Mucosa of rectum (tissue), 2 donors: Measurements from ENCODE around the gene CAPZB.
"Not testable (repeated sequence)": the region's sequence is repeated elsewhere in the genome, so short reads cannot be mapped to it uniquely, and the experiment has no call there.

ENCODE experiments used
- H3K27ac ChIP-seq, 2 donors: one replicate each; pipeline ENCODE4 v1.7.0; 2013; ENCODE audit warnings: inconsistent platforms in 2 of 2, low read depth in 2 of 2, low read length in 2 of 2
- H3K27me3 ChIP-seq, 2 donors: one replicate each; pipeline ENCODE4 v1.7.0; 2013; ENCODE audit warnings: low read length in 2 of 2; ENCODE audit not compliant: control insufficient read depth in 2 of 2, insufficient read depth in 2 of 2
- H3K36me3 ChIP-seq, 2 donors: one replicate each; pipeline ENCODE4 v1.7.0; 2013; ENCODE audit warnings: low read length in 2 of 2; ENCODE audit not compliant: control insufficient read depth in 2 of 2, insufficient read depth in 2 of 2
- H3K4me1 ChIP-seq, 2 donors: one replicate each; pipeline ENCODE4 v1.7.0; 2013; ENCODE audit warnings: low read length in 2 of 2, mild to moderate bottlenecking in 1 of 2; ENCODE audit not compliant: control insufficient read depth in 2 of 2, insufficient read depth in 2 of 2
- H3K4me3 ChIP-seq, 2 donors: one replicate each; pipeline ENCODE4 v1.7.0; 2013; ENCODE audit warnings: low read length in 2 of 2
- H3K9ac ChIP-seq, 2 donors: one replicate each; pipeline ENCODE4 v1.7.0; 2013; ENCODE audit warnings: low read length in 2 of 2, low read depth in 1 of 2, mild to moderate bottlenecking in 1 of 2
- H3K9me3 ChIP-seq, 2 donors: one replicate each; pipeline ENCODE4 v1.7.0; 2013; ENCODE audit warnings: low read length in 2 of 2; ENCODE audit not compliant: control insufficient read depth in 2 of 2
- donor health status: healthy.
- donor health status: Normal muscosa, but diverticular disease.

Gene CAPZB

GRCh38 chr1:19310061-19310460 lies 175.3 kb downstream of the CAPZB start:
- Histone ChIP-seq H3K36me3 (peaks cover 23 to 24% of the 10 kb centered on the region in 2 donors), H3K27ac (no peak overlapping the region), H3K9ac (no peak overlapping the region), H3K9me3 (no peaks in the 10 kb centered on the region), H3K4me3 (no peak overlapping the region), H3K4me1 (peaks cover 37 to 45% of the 10 kb centered on the region in 2 donors), H3K27me3 (no peaks in the 10 kb centered on the region)

- Histone ChIP-seq H3K9me3 (no peaks in the 10 kb centered on the region), H3K4me1 (peaks cover 37 to 45% of the 10 kb centered on the region in 2 donors), H3K9ac (no peak overlapping the region), H3K27me3 (no peaks in the 10 kb centered on the region), H3K27ac (peak overlapping the region; percentile 24 to 79), H3K4me3 (no peak overlapping the region), H3K36me3 (peaks cover 31 to 32% of the 10 kb centered on the region in 2 donors)
Measured at GRCh38 chr1:19309123-19309813, 176.1 kb downstream of the CAPZB start.

- Histone ChIP-seq H3K27me3 (no peaks in the 10 kb centered on the region), H3K27ac (peak overlapping the region; percentile 79 to 85), H3K9ac (peak overlapping the region; percentile 23 to 34), H3K4me3 (no peak overlapping the region), H3K36me3 (peaks cover 39 to 40% of the 10 kb centered on the region in 2 donors), H3K9me3 (no peaks in the 10 kb centered on the region), H3K4me1 (peaks cover 30 to 45% of the 10 kb centered on the region in 2 donors)
Measured at GRCh38 chr1:19308509-19308907, 176.8 kb downstream of the CAPZB start.

- Histone ChIP-seq H3K9me3 (no peaks in the 10 kb centered on the region), H3K27me3 (no peaks in the 10 kb centered on the region), H3K4me1 (peaks cover 26 to 39% of the 10 kb centered on the region in 2 donors), H3K9ac (peak overlapping the region; percentile 26 to 34), H3K36me3 (peaks cover 43 to 45% of the 10 kb centered on the region in 2 donors), H3K27ac (peak overlapping the region; percentile 79 to 85), H3K4me3 (peak overlapping the region in 1 of 2 donors; percentile 18)
Measured at GRCh38 chr1:19307794-19308508, 177.4 kb downstream of the CAPZB start.

- no peak overlapping the region for H3K9ac ChIP-seq
- H3K27ac ChIP-seq = no peak overlapping the region
- H3K27me3 ChIP-seq = no peaks in the 10 kb centered on the region
- H3K9me3 ChIP-seq = no peaks in the 10 kb centered on the region
- H3K4me3 ChIP-seq = no peak overlapping the region
- peaks cover 47 to 49% of the 10 kb centered on the region in 2 donors for H3K36me3 ChIP-seq
- H3K4me1 ChIP-seq = peaks cover 22 to 34% of the 10 kb centered on the region in 2 donors
Measured at GRCh38 chr1:19306941-19307340, 178.4 kb downstream of the CAPZB start.

- no peak overlapping the region for H3K27ac ChIP-seq
- peaks cover 47 to 49% of the 10 kb centered on the region in 2 donors for H3K36me3 ChIP-seq
- H3K9ac ChIP-seq = no peak overlapping the region
- no peak overlapping the region for H3K4me3 ChIP-seq
- peaks cover 16 to 26% of the 10 kb centered on the region in 2 donors for H3K4me1 ChIP-seq
- H3K9me3 ChIP-seq = no peaks in the 10 kb centered on the region
- no peaks in the 10 kb centered on the region for H3K27me3 ChIP-seq
Measured at GRCh38 chr1:19305880-19306279, 179.5 kb downstream of the CAPZB start.

GRCh38 chr1:19304081-19304480 lies 181.3 kb downstream of the CAPZB start:
- not testable (repeated sequence) for H3K9ac ChIP-seq, H3K27me3 ChIP-seq, H3K4me3 ChIP-seq, H3K27ac ChIP-seq, H3K9me3 ChIP-seq
- peaks cover 12 to 18% of the 10 kb centered on the region in 2 donors for H3K4me1 ChIP-seq
- H3K36me3 ChIP-seq = peaks cover 47 to 49% of the 10 kb centered on the region in 2 donors

- Histone ChIP-seq H3K9ac (no peak overlapping the region), H3K36me3 (peaks cover 25 to 26% of the 10 kb centered on the region in 2 donors), H3K4me3 (no peak overlapping the region), H3K9me3 (peaks cover 0 to 4% of the 10 kb centered on the region in 2 donors), H3K27ac (no peak overlapping the region), H3K27me3 (no peaks in the 10 kb centered on the region), H3K4me1 (no peaks in the 10 kb centered on the region)
Measured at GRCh38 chr1:19300211-19300610, 185.1 kb downstream of the CAPZB start.

GRCh38 chr1:19294638-19295037 lies 190.7 kb downstream of the CAPZB start:
- no peak overlapping the region for H3K4me3 ChIP-seq
- peaks cover 0 to 3% of the 10 kb centered on the region in 2 donors for H3K4me1 ChIP-seq
- no peak overlapping the region for H3K9ac ChIP-seq
- no peak overlapping the region for H3K27ac ChIP-seq
- H3K36me3 ChIP-seq = no peaks in the 10 kb centered on the region
- H3K9me3 ChIP-seq = peaks cover 3 to 12% of the 10 kb centered on the region in 2 donors
- no peaks in the 10 kb centered on the region for H3K27me3 ChIP-seq

GRCh38 chr1:19289244-19289643 lies 196.1 kb downstream of the CAPZB start:
- Histone ChIP-seq H3K4me1 (peaks cover 8 to 29% of the 10 kb centered on the region in 2 donors), H3K9ac (peak overlapping the region; percentile 68 to 84), H3K36me3 (peaks cover under 1% of the 10 kb centered on the region in 2 donors), H3K4me3 (peak overlapping the region; percentile 79 to 81), H3K9me3 (peaks cover 0 to 2% of the 10 kb centered on the region in 2 donors), H3K27ac (peak overlapping the region; percentile 76 to 84), H3K27me3 (no peaks in the 10 kb centered on the region)
